K562 (cell line): ENCODE results near the gene B3GALT4. TPM values are rescaled to one million over a fixed set of nuclear protein-coding genes. Genes with fewer than 3 reads are reported as not detected.

Source experiments
- ATF1 ChIP-seq, 2 experiments: fragments of 450-650 bp in 1 of 2; IDR thresholded peaks; 2 replicates each; pipeline ENCODE4 v1.6.1; 2016; ENCODE audit warnings: missing compliant biosample characterization in 1 of 2, missing genetic modification characterization in 1 of 2
- CHCHD3 ChIP-seq: fragments of 250-450 bp; sonication (Bioruptor Pico); IDR thresholded peaks from 2 replicates; pipeline ENCODE4 v2.1.2; 2022; ENCODE audit warnings: mild to moderate bottlenecking
- E4F1 ChIP-seq: fragments of 250-450 bp; sonication (Bioruptor Pico); IDR thresholded peaks from 2 replicates; pipeline ENCODE4 v1.5.0; 2021; ENCODE audit warnings: mild to moderate bottlenecking, borderline replicate concordance
- FOXO4 ChIP-seq: fragments of 450-650 bp; formaldehyde crosslinking; IDR thresholded peaks from 2 replicates; pipeline ENCODE4 v1.4.0; 2020; ENCODE audit warnings: mild to moderate bottlenecking, moderate library complexity
- FOXP1 ChIP-seq: sonication (generic); formaldehyde crosslinking; IDR thresholded peaks from 2 replicates; pipeline ENCODE4 v1.8.0; 2022; ENCODE audit warnings: mild to moderate bottlenecking, missing genetic modification reagents
- GATA2 ChIP-seq: sonication (generic); formaldehyde crosslinking; IDR thresholded peaks from 2 replicates; pipeline ENCODE4 v1.4.0; 2020; ENCODE audit warnings: mild to moderate bottlenecking, missing genetic modification reagents
- IFI16 ChIP-seq: fragments of 250-450 bp; sonication (Bioruptor Pico); IDR thresholded peaks from 2 replicates; pipeline ENCODE4 v2.1.2; 2022; ENCODE audit warnings: mild to moderate bottlenecking, inconsistent platforms
- MTF1 ChIP-seq: fragments of 250-450 bp; sonication (Bioruptor Pico); IDR thresholded peaks from 2 replicates; pipeline ENCODE4 v1.9.0; 2021; ENCODE audit warnings: moderate library complexity, mild to moderate bottlenecking, inconsistent platforms, borderline replicate concordance
- NFE2 ChIP-seq: IDR thresholded peaks from 2 replicates; pipeline ENCODE4 v1.6.1; 2014; ENCODE audit warnings: antibody characterized with exemption, low read depth
- NR4A1 ChIP-seq, 2 experiments: fragments of 250-450 bp in 1 of 2; fragments of 450-650 bp in 1 of 2; sonication (Bioruptor Pico) in 1 of 2; IDR thresholded peaks; 2 replicates each; pipeline versions ENCODE4 v1.4.0 to v1.6.1; 2016 to 2020; ENCODE audit warnings: mild to moderate bottlenecking in 2 of 2, missing compliant biosample characterization in 1 of 2, missing genetic modification characterization in 1 of 2, moderate library complexity in 1 of 2
- PHF21A ChIP-seq: fragments of 450-650 bp; IDR thresholded peaks from 2 replicates; pipeline ENCODE4 v1.6.1; 2017; ENCODE audit warnings: low read depth, borderline replicate concordance
- POLR2AphosphoS2 ChIP-seq: IDR thresholded peaks from 2 replicates; pipeline ENCODE4 v1.6.1; 2012; ENCODE audit warnings: low read length, improper control_type of control experiment
- RBM14 ChIP-seq: fragments of 200-400 bp; formaldehyde crosslinking; IDR thresholded peaks from 2 replicates; pipeline ENCODE4 v1.6.1; 2018; ENCODE audit warnings: low read depth, mild to moderate bottlenecking, low read length, moderate library complexity, borderline replicate concordance; ENCODE audit not compliant: insufficient read depth
- SNRNP70 ChIP-seq: fragments of 200-400 bp; formaldehyde crosslinking; optimal IDR thresholded peaks from 2 replicates; pipeline ENCODE3; 2017; ENCODE audit warnings: low read depth, low read length
- TAF9B ChIP-seq: fragments of 450-650 bp; IDR thresholded peaks from 2 replicates; pipeline ENCODE4 v1.6.1; 2018; ENCODE audit warnings: mild to moderate bottlenecking; ENCODE audit not compliant: partially characterized antibody
- TBL1XR1 ChIP-seq, 2 experiments: IDR thresholded peaks; 2 replicates each; pipeline ENCODE4 v1.6.1; 2012; ENCODE audit warnings: improper control_type of control experiment in 2 of 2, low read length in 2 of 2, mild to moderate bottlenecking in 1 of 2
- TCF15 ChIP-seq: fragments of 250-450 bp; sonication (Bioruptor Pico); IDR thresholded peaks from 2 replicates; pipeline ENCODE4 v1.8.0; 2022; ENCODE audit warnings: moderate library complexity, mild to moderate bottlenecking, inconsistent platforms
- THRAP3 ChIP-seq: fragments of 450-650 bp; IDR thresholded peaks from 2 replicates; pipeline ENCODE4 v1.6.1; 2016; ENCODE audit warnings: mild to moderate bottlenecking, inconsistent platforms, borderline replicate concordance
- XRCC5 ChIP-seq: fragments of 200-400 bp; formaldehyde crosslinking; IDR thresholded peaks from 2 replicates; pipeline ENCODE4 v1.6.1; 2017; ENCODE audit warnings: low read depth, mild to moderate bottlenecking, low read length
- YBX1 ChIP-seq: fragments of 450-650 bp; IDR thresholded peaks from 2 replicates; pipeline ENCODE4 v1.7.1; 2016; ENCODE audit warnings: mild to moderate bottlenecking
- ZBTB1 ChIP-seq: sonication (generic); formaldehyde crosslinking; IDR thresholded peaks from 2 replicates; pipeline ENCODE4 v1.8.1; 2023; ENCODE audit warnings: missing genetic modification reagents, low read depth, mild to moderate bottlenecking, borderline replicate concordance
- ZNF239 ChIP-seq: fragments of 250-450 bp; sonication (Bioruptor Pico); IDR thresholded peaks from 2 replicates; pipeline ENCODE4 v1.4.0; 2020; ENCODE audit warnings: mild to moderate bottlenecking
- ZNF445 ChIP-seq: fragments of 250-450 bp; sonication (Bioruptor Pico); IDR thresholded peaks from 2 replicates; pipeline ENCODE4 v1.4.0; 2020; ENCODE audit warnings: low read depth, mild to moderate bottlenecking, moderate library complexity
- ZNF668 ChIP-seq: fragments of 250-450 bp; sonication (Bioruptor Pico); IDR thresholded peaks from 2 replicates; pipeline ENCODE4 v1.8.0; 2022; ENCODE audit warnings: mild to moderate bottlenecking, inconsistent platforms
- ZNF77 ChIP-seq: fragments of 250-450 bp; sonication (Bioruptor Pico); IDR thresholded peaks from 2 replicates; pipeline ENCODE4 v1.5.0; 2020
- polyA plus RNA-seq, 8 experiments: library from polyadenylated mRNA; depleted of rRNA in 4 of 8; stranded (reverse) in 5 of 8; unstranded in 3 of 8; fragments of >200 nt; fragmentation: Nextera tagmentation in 2 of 8; fragmentation: Illumina TruSeq in 1 of 8; extraction: Ambion mirVana in 2 of 8; extraction: Trizol in 1 of 8; gene quantifications; 2 replicates each; pipeline versions ENCODE4 v1.2.1 to v1.2.3, GENCODE V29; 2011 to 2014; ENCODE audit warnings: inconsistent platforms in 1 of 8, missing spikeins in 1 of 8
- total RNA-seq, 7 experiments: library from RNA; depleted of rRNA in 6 of 7; stranded (reverse); fragments of >200 nt in 6 of 7; fragmentation: Illumina TruSeq in 2 of 7; extraction: Trizol in 2 of 7; gene quantifications; 2 replicates each; pipeline versions ENCODE4 v1.2.1 to v1.2.3, GENCODE V29; 2011 to 2021; ENCODE audit warnings: low replicate concordance in 1 of 7

Gene B3GALT4
- total and polyA plus RNA-seq, 9 of the 15 experiments (the other 6 are each of a cell fraction or from before 2014, with no cell fraction given): 0.11 to 1.3 (median 0.53) TPM; not detected in 1

GRCh38 chr6:33313105-33313708, 36.3 kb downstream of the B3GALT4 start (continued):
- no peak for TF ChIP-seq E4F1
- TF ChIP-seq SNRNP70: no peak
- TF ChIP-seq NFE2: 0 out of 2 replicates have a peak, but pooled peaks have one; percentile 20
- TF ChIP-seq GATA2: no peak
- TF ChIP-seq FOXP1 (CRISPR knock-in tag): no peak
- no peak for TF ChIP-seq NR4A1 (CRISPR knock-in tag; IDR thresholded peaks at IDR 0.05)
- TF ChIP-seq NR4A1 (tag; IDR thresholded peaks at IDR 0.05): no peak
- TF ChIP-seq CHCHD3: no peak
- no peak for TF ChIP-seq YBX1
- TF ChIP-seq PHF21A: no peak
- TF ChIP-seq ZNF239 (CRISPR knock-in tag): no peak
- no peak for TF ChIP-seq POLR2AphosphoS2
- no peak for TF ChIP-seq RBM14
- no peak for TF ChIP-seq TBL1XR1 (IDR thresholded peaks at IDR 0.05; ENCODE audit: low read length in 2 of 2)
- no peak for TF ChIP-seq THRAP3
- TF ChIP-seq IFI16: no peak
- no peak for TF ChIP-seq TAF9B
- TF ChIP-seq ZBTB1 (CRISPR knock-in tag): no peak; the same call in 1 of the 2 replicates
- no peak for TF ChIP-seq ZNF668
- TF ChIP-seq FOXO4 (CRISPR knock-in tag): no peak
- TF ChIP-seq MTF1: no peak
- no peak for TF ChIP-seq XRCC5
- TF ChIP-seq ZNF77 (CRISPR knock-in tag): no peak
- no peak for TF ChIP-seq ZNF445 (CRISPR knock-in tag)
- TF ChIP-seq ATF1 (CRISPR knock-in tag; IDR thresholded peaks at IDR 0.05): no peak
- TF ChIP-seq ATF1 (tag; IDR thresholded peaks at IDR 0.05): no peak
- no peak for TF ChIP-seq TCF15 (CRISPR knock-in tag)
